ENCODE data around the gene BANF2.

BANF2 gene

DNA sequence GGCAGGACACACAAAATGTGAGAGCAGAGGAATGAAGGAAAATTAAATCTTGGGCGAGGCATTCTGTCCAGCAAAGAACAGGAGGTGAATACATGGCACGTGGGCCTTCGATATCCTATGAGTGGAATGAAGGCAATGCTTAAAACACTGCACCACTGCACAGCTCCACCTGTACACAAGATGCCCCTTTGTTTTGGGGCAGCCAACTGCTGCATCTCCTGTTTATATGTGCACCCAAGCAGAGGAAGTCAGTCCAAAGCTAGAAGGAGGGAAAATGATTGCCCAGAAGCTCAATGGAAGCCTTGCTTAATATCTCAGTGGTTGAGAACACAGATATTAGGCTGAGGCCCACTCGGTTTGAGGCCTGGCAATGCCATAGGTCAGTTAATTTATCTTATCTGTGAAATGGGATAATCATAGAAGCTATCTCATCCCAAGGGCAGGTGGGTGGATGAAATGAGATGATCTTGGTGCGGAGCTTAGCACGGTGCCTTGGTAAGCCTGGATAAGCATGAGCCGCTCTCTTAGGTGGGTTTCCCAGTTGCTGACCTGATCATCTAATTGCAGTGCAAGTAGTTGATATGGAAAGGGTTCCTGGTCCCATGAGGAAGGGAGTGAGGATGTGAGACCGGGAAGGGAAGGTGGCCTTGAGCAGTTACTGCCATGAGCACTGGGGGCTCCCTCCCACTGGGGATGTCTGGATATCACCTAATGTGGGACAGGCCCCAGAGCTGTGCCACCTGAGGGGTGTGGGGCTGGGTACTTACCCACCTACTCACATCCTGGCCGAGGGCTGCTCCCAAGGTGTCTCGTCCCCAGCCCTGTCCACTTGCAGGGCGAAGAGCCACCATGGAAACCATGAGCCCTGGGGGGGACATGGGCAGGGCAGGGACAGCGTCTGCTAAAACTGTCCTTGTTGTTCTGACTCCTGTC, 9.9 kb downstream of the BANF2 start:
- CTCF ChIA-PET, result interaction anchor here (0.6 to 0.9 kb wide), 3 partner anchors 188 to 1317 kb away, joined by 3 to 4 read pairs (median 3); no protein-coding TSS in a partner anchor
- TF ChIP-seq, protein P1, sequence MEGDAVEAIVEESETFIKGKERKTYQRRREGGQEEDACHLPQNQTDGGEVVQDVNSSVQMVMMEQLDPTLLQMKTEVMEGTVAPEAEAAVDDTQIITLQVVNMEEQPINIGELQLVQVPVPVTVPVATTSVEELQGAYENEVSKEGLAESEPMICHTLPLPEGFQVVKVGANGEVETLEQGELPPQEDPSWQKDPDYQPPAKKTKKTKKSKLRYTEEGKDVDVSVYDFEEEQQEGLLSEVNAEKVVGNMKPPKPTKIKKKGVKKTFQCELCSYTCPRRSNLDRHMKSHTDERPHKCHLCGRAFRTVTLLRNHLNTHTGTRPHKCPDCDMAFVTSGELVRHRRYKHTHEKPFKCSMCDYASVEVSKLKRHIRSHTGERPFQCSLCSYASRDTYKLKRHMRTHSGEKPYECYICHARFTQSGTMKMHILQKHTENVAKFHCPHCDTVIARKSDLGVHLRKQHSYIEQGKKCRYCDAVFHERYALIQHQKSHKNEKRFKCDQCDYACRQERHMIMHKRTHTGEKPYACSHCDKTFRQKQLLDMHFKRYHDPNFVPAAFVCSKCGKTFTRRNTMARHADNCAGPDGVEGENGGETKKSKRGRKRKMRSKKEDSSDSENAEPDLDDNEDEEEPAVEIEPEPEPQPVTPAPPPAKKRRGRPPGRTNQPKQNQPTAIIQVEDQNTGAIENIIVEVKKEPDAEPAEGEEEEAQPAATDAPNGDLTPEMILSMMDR (conservative IDR thresholded peaks at IDR 0.05; ENCODE audit: low read depth), result no peak
- POLR2A ChIA-PET (ENCODE audit: low non-redundant PET), result no interaction called here
- no peak overlapping the region for H3K27ac ChIP-seq
- no peak for DNase-seq (ENCODE audit: low spot score)

DNA sequence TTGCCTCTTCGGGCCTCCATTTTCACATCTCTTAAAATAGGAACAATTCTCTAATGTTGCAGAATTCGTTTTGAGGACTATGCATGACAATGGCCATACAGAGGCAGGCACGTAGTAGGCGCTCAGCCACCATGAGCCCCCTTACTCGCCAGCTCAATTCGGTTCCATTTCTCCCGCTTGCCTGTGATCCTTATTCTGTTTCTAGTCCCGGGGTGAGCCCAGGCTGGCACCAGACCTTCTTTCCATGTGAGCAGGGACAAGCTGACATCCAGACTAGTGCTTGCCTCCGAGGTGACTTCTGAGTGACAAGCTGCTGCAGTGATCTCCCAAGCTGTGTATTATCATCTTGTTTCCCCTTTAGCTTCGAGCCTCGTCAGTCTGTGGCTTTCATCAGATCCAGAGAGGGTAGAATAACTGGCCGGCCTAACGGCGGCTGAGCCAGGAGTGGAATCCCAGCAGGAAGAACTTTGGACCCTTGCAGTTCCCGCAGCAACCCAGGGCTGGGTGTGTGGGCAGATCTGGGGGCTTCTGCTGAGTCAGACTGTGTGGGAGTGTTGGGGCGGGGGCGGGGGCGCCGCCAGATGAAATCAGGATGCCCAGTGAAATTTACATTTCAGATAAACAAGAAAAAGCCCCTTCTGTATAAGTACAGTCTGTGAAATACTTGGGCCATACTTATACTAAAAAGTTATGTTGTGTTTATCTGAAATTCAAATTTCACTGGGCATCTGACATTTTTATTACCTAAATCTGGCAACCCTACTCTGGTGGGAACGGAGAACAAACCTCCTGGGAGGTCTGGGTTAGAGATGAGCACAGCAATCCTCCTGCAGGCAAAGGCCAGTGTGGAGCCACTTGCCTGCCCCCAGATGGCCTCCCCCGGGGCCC, 10.9 kb downstream of the BANF2 start:
- CTCF ChIA-PET, result no interaction called here
- POLR2A ChIA-PET (ENCODE audit: low non-redundant PET), result no interaction called here
- no peak overlapping the region for H3K27ac ChIP-seq
- TF ChIP-seq, protein P1 (conservative IDR thresholded peaks at IDR 0.05; ENCODE audit: low read depth), result no peak
- no peak for DNase-seq (ENCODE audit: low spot score)

DNA sequence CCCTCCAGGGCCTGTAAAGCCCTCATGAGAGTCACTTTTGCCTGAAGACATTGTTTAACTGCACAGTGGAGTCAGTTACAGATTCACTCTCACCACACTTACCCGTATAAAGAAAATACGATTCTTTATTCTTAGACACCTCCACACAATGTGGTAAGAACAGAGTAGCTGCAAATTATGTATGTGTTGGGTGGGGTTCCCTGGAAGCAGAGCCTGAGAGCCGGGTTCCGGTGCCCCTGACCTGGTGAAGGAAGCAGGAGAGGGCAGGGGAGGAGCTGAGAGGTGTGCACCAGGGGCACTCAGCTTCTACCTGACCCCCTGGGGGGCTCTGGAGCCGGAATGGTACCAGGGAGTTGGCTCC, 11.5 kb downstream of the BANF2 start:
- no peak for DNase-seq (ENCODE audit: low spot score)
- CTCF ChIA-PET, result no interaction called here
- TF ChIP-seq, protein P1 (conservative IDR thresholded peaks at IDR 0.05; ENCODE audit: low read depth), result no peak
- POLR2A ChIA-PET (ENCODE audit: low non-redundant PET), result no interaction called here
- H3K27ac ChIP-seq, result no peak overlapping the region

DNA sequence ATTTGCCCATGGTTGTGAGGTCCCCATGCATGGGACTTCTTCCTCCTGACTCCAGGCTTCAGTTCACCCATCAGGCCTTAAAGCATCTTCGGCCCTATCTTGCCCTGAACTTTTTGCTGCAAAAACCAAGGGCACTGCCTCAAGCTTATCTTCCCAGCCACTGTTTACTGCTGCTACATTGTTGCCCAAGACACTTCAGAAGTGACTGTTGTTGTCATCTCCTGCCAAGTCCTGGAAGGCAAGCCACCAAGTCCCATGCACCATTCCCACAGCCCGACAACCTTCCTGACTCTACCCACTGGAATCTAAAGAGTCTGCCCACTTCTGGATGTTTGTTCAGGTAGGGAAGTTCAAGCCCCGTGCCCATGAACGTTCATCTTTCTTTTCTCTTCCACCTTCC, 12.4 kb downstream of the BANF2 start:
- DNase-seq (ENCODE audit: low spot score), result no peak
- TF ChIP-seq, protein P1 (conservative IDR thresholded peaks at IDR 0.05; ENCODE audit: low read depth), result no peak
- ChIA-PET CTCF (no interaction called here), POLR2A (ENCODE audit: low non-redundant PET) (interaction anchor here (0.8 kb wide), 1 partner anchor 30 kb away, joined by 3 read pairs; the partner anchor contains the start of gene RRBP1)
- no peak overlapping the region for H3K27ac ChIP-seq

DNA sequence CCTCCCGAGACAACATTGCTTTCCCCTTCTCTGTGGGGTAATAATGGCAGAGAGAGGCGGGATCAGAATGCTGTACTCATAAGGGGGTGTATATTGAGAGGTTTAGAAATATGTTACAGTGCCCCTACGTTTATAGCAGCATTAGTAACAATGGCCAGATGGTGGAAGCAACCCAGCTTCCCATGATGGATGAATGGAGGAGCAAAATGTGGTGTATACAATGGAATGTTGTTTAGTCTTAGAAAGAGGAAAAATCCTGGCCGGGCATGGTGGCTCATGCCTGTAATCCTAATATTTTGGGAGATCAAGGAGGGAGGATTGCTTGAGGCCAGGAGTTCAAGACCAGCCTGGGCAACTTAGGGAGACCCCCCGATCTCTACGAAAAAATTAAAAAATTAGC, 12.9 kb downstream of the BANF2 start:
- DNase-seq (ENCODE audit: low spot score), result no peak
- H3K27ac ChIP-seq, result no peak overlapping the region
- POLR2A ChIA-PET (ENCODE audit: low non-redundant PET), result interaction anchor here (0.8 kb wide), 1 partner anchor 30 kb away, joined by 3 read pairs; the partner anchor contains the start of gene RRBP1
- TF ChIP-seq, protein P1 (conservative IDR thresholded peaks at IDR 0.05; ENCODE audit: low read depth), result no peak
- CTCF ChIA-PET, result no interaction called here

DNA sequence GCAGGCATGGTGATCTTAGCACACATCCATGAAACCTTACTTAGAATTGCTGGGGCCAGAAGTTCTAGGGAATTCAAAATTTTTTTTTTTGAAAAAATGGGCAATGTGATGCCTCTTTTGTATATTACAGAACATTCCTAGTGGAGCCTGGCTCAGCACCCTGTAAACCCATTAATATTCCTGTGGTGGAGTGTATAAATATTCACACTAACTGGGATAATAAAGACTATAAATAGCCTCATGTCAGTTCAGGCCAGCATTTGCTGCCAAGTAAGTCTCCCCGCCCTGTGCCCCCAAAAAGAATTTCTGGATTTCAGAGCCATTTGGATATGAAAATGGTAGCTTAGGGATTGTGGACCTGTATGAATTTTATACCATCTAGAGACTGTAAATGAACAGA, 14.8 kb downstream of the BANF2 start:
- DNase-seq (ENCODE audit: low spot score), result no peak
- TF ChIP-seq, protein P1 (conservative IDR thresholded peaks at IDR 0.05; ENCODE audit: low read depth), result no peak
- ChIA-PET CTCF (interaction anchor here (0.6 kb wide), 1 partner anchor 168 kb away, joined by 3 read pairs; no protein-coding TSS in a partner anchor), POLR2A (ENCODE audit: low non-redundant PET) (no interaction called here)
- no peak overlapping the region for H3K27ac ChIP-seq
